Loucy (cell line): Measurements from ENCODE around the gene HCK.

Experiments used
- EZH2phosphoT487 ChIP-seq: fragments of 200-600 bp; IDR thresholded peaks from 2 replicates; pipeline ENCODE4 v1.6.1; 2018; ENCODE audit warnings: antibody characterized with exemption, mild to moderate bottlenecking, moderate library complexity, borderline replicate concordance
- TF ChIP-seq, protein P1 (sequence below): fragments of 200-600 bp; sonication (generic); conservative IDR thresholded peaks from 2 replicates; pipeline ENCODE4 v1.5.1; 2014; ENCODE audit warnings: mild to moderate bottlenecking, antibody characterized with exemption, low read length

DNA sequence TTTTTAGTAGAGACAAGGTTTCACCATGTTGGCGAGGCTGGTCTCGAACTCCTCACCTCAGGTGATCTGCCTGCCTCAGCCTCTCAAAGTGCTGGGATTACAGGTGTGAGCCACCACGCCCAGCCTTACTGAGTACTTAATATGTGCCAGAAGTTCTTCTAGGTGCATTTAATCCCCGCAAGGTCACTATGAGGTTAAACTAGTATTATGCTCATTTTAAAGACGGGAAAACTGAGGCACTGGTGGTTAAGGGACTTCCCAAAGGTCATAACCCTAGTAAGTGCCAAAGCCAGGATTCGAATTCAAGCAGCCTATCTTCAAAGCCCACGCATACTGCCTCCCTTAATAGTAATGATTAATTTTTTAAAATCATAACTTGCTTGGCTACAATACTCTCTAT lies 42.5 kb upstream of the HCK start:
- TF ChIP-seq, protein P1, sequence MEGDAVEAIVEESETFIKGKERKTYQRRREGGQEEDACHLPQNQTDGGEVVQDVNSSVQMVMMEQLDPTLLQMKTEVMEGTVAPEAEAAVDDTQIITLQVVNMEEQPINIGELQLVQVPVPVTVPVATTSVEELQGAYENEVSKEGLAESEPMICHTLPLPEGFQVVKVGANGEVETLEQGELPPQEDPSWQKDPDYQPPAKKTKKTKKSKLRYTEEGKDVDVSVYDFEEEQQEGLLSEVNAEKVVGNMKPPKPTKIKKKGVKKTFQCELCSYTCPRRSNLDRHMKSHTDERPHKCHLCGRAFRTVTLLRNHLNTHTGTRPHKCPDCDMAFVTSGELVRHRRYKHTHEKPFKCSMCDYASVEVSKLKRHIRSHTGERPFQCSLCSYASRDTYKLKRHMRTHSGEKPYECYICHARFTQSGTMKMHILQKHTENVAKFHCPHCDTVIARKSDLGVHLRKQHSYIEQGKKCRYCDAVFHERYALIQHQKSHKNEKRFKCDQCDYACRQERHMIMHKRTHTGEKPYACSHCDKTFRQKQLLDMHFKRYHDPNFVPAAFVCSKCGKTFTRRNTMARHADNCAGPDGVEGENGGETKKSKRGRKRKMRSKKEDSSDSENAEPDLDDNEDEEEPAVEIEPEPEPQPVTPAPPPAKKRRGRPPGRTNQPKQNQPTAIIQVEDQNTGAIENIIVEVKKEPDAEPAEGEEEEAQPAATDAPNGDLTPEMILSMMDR = no peak
- TF ChIP-seq EZH2phosphoT487 = no peak
